Activated CD8-positive, alpha-beta T cell treated with anti-CD3 and anti-CD28 coated beads for 36 hours (primary cell): Measurements from ENCODE around the gene PLEKHM3. TPM values are rescaled to one million over a fixed set of nuclear protein-coding genes. Genes with fewer than 3 reads are reported as not detected.

Experiments
- ATAC-seq: fragments of 200-7000 bp; cut with Tn5 transposase; one replicate; pipeline ENCODE4 v1.10.0; 2021; ENCODE audit warnings: mild to moderate bottlenecking, moderate library complexity
- CTCF ChIA-PET: fragments of 350-600 bp; sonication (Branson Sonifier 250); formaldehyde crosslinking; loops from one replicate; lab custom pipeline; 2021; ENCODE audit warnings: antibody characterized with exemption; lab: Charles Lee
- POLR2A ChIA-PET: fragments of 350-600 bp; sonication (Branson Sonifier 250); formaldehyde crosslinking; loops from one replicate; lab custom pipeline; 2021; ENCODE audit warnings: antibody characterized with exemption; lab: Charles Lee
- DNase-seq: peaks from one replicate; pipeline ENCODE4 v3.0.0-alpha.2; 2020
- H3K27ac Mint-ChIP-seq: one replicate; pipeline ENCODE4 v1.8.0; 2021; ENCODE audit warnings: mild to moderate bottlenecking, mixed read lengths
- H3K27me3 Mint-ChIP-seq: one replicate; pipeline ENCODE4 v1.8.0; 2021; ENCODE audit warnings: mixed read lengths
- H3K36me3 Mint-ChIP-seq: one replicate; pipeline ENCODE4 v1.8.0; 2021; ENCODE audit warnings: low read depth, mixed read lengths
- H3K4me1 Mint-ChIP-seq: one replicate; pipeline ENCODE4 v1.8.0; 2021; ENCODE audit warnings: low read depth, mixed read lengths
- H3K4me3 Mint-ChIP-seq: one replicate; pipeline ENCODE4 v1.8.0; 2021; ENCODE audit warnings: mild to moderate bottlenecking, moderate library complexity, mixed read lengths
- H3K9me3 Mint-ChIP-seq: one replicate; pipeline ENCODE4 v1.8.0; 2021; ENCODE audit warnings: mixed read lengths
- CTCF ChIP-seq: fragments of 200-600 bp; IDR thresholded peaks from one replicate; pipeline ENCODE4 v1.8.0; 2022; ENCODE audit warnings: antibody characterized with exemption, mild to moderate bottlenecking
- intact Hi-C: fragments of 100-400 bp; cut with micrococcal nuclease; formaldehyde crosslinking; loops from one replicate; pipeline ENCODE4 v1.10.0; 2022
- total RNA-seq, 2 experiments: library from RNA; stranded (reverse); gene quantifications; one replicate each; pipeline ENCODE4 v1.2.3, GENCODE V29; 2021

PLEKHM3 gene
- total RNA-seq, 2 experiments from 2014 or later = 4.5 to 4.7 TPM

DNA sequence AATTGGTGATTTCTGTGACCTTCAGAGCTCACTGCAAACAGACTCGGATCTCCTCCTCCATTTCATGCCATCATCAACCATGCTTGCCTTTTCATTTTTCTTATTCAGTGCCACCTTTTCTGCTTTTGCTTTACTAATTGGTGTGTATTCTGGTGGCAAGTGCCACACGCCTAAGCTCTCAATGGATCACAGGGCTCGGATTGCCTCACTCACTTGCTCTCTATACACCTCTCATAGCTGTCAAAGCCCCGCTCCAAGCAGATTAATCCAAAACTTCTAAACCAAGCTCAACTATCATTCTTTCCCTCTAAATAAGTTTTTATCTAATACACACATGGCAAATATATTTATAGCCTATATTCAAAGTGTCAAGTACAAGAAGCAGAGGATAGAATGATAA, 86.4 kb downstream of the PLEKHM3 start:
- ATAC-seq = no peak
- CTCF ChIA-PET = interaction anchor here (1.4 kb wide), 1 partner anchor 11 kb away, joined by 3 read pairs; no protein-coding TSS in a partner anchor
- DNase-seq = no peak
- no peak for TF ChIP-seq CTCF
- no peaks in the 10 kb centered on the region for H3K9me3 Mint-ChIP-seq
- POLR2A ChIA-PET = no interaction called here
- peaks cover 1% of the 10 kb centered on the region for H3K36me3 Mint-ChIP-seq
- no peaks in the 10 kb centered on the region for H3K27me3 Mint-ChIP-seq
- H3K4me1 Mint-ChIP-seq = no peaks in the 10 kb centered on the region
- no peak overlapping the region for H3K27ac Mint-ChIP-seq
- intact Hi-C loops = no loop called here
- H3K4me3 Mint-ChIP-seq = no peak overlapping the region

DNA sequence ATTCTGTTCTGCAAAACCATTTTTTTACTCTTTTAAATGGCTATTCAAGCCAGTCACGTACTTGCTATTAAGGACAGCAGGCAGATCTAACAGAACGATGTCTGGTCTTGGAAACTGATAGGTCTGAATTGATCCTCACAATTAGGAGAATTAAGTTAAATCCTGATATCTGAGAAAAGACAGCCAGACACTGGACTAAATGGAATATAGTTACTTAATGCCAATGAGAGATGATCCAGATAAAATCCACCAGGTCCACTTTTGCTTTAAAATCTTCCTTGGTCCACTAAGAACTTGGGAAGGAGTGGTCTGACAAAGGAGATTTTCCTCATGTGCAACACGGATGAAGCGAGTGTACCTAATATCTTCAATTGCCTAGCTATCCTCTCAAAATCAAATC, 86.9 kb downstream of the PLEKHM3 start:
- ATAC-seq = no peak
- no peak for TF ChIP-seq CTCF
- intact Hi-C loops = no loop called here
- POLR2A ChIA-PET = no interaction called here
- H3K4me1 Mint-ChIP-seq = no peaks in the 10 kb centered on the region
- CTCF ChIA-PET = interaction anchor here (1.4 kb wide), 1 partner anchor 11 kb away, joined by 3 read pairs; no protein-coding TSS in a partner anchor
- no peaks in the 10 kb centered on the region for H3K27me3 Mint-ChIP-seq
- H3K4me3 Mint-ChIP-seq = no peak overlapping the region
- no peaks in the 10 kb centered on the region for H3K9me3 Mint-ChIP-seq
- DNase-seq = no peak
- peaks cover 1% of the 10 kb centered on the region for H3K36me3 Mint-ChIP-seq
- H3K27ac Mint-ChIP-seq = no peak overlapping the region

- POLR2A ChIA-PET = no interaction called here
- H3K9me3 Mint-ChIP-seq = no peaks in the 10 kb centered on the region
Observed at GRCh38 chr2:207937823-207938222, 87.5 kb downstream of the PLEKHM3 start.

GRCh38 chr2:207937253-207937652, 88.1 kb downstream of the PLEKHM3 start:
- intact Hi-C loops = no loop called here
- CTCF ChIA-PET = interaction anchor here (1.8 kb wide), 1 partner anchor 14 kb away, joined by 4 read pairs; no protein-coding TSS in a partner anchor
- no peak overlapping the region for H3K27ac Mint-ChIP-seq
- H3K4me1 Mint-ChIP-seq = no peaks in the 10 kb centered on the region
- POLR2A ChIA-PET = no interaction called here
- ATAC-seq (no peak), DNase-seq (no peak)
- H3K9me3 Mint-ChIP-seq = no peaks in the 10 kb centered on the region
- no peaks in the 10 kb centered on the region for H3K36me3 Mint-ChIP-seq
- TF ChIP-seq CTCF = no peak
- no peak overlapping the region for H3K4me3 Mint-ChIP-seq
- no peaks in the 10 kb centered on the region for H3K27me3 Mint-ChIP-seq

More at GRCh38 chr2:207937823-207938222, 87.5 kb downstream of the PLEKHM3 start:
- Mint-ChIP-seq H3K36me3 (peaks cover under 1% of the 10 kb centered on the region), H3K4me1 (no peaks in the 10 kb centered on the region), H3K27ac (no peak overlapping the region), H3K27me3 (no peaks in the 10 kb centered on the region), H3K4me3 (no peak overlapping the region)
- ATAC-seq (no peak), DNase-seq (no peak)
- intact Hi-C loops = no loop called here
- TF ChIP-seq CTCF = no peak
- CTCF ChIA-PET = no interaction called here

- intact Hi-C loops = no loop called here
- Mint-ChIP-seq H3K4me3 (no peak overlapping the region), H3K9me3 (no peaks in the 10 kb centered on the region), H3K27me3 (no peaks in the 10 kb centered on the region), H3K4me1 (no peaks in the 10 kb centered on the region), H3K27ac (no peak overlapping the region), H3K36me3 (no peaks in the 10 kb centered on the region)
- DNase-seq = no peak
- CTCF ChIA-PET = interaction anchor here (1.8 kb wide), 1 partner anchor 15 kb away, joined by 4 read pairs; no protein-coding TSS in a partner anchor
- no peak for TF ChIP-seq CTCF
- POLR2A ChIA-PET = no interaction called here
- ATAC-seq = no peak
Observed at GRCh38 chr2:207936380-207936779, 88.9 kb downstream of the PLEKHM3 start.
